ENCODE measurements around the gene SPACA9. TPM values are rescaled to one million over a fixed set of nuclear protein-coding genes. Genes with fewer than 3 reads are reported as not detected.

The SPACA9 gene
- total and polyA plus RNA-seq, 4 donors: 10.5 to 25.1 (median 16.2) TPM

DNA sequence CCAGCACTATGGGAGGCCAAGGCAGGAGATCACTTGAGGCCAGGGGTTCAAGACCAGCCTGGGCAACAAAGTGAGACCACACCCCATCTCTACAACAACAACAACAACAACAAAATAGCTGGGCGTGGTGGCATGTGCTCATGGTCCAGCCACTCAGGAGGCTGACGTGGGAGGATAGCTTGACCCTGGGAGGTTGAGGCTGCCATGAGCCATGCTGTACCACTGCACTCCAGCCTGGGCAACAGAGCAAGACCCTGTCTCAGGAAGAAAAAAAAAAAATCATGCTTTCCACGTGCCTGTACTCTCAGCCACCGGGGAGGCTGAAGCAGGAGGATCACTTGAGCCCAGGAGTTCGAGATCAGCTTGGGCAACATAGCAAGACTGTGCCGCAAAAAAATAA, 36.2 kb downstream of the SPACA9 start:
- Histone ChIP-seq H3K9ac (ENCODE audit: insufficient read depth in 1 of 2, low read length in 2 of 2) (no peak overlapping the region), H3K4me1 (ENCODE audit: control insufficient read depth in 5 of 5, insufficient read depth in 5 of 5, low read length in 5 of 5) (no peaks in the 10 kb centered on the region), H3K9me3 (ENCODE audit: control insufficient read depth in 4 of 4, insufficient read depth in 3 of 4, low read length in 3 of 4) (no peaks in the 10 kb centered on the region), H3K4me3 (no peak overlapping the region), H3K27ac (ENCODE audit: low read depth in 1 of 2, low read length in 1 of 2) (no peak overlapping the region), H3K36me3 (ENCODE audit: control insufficient read depth in 4 of 4, insufficient read depth in 4 of 4, low read length in 4 of 4) (peaks cover 30 to 55% (median 44%) of the 10 kb centered on the region in 4 donors), H3K27me3 (ENCODE audit: control insufficient read depth in 3 of 3, insufficient read depth in 3 of 3, low read length in 2 of 3) (no peaks in the 10 kb centered on the region)
- WGBS, 2 donors: 96 to 98% methylated on average over 6 of the region's 6 CpGs
- DNase-seq: no peak
- ATAC-seq (ENCODE audit: insufficient read depth, low FRiP score): no peak
- TF ChIP-seq, protein P1, sequence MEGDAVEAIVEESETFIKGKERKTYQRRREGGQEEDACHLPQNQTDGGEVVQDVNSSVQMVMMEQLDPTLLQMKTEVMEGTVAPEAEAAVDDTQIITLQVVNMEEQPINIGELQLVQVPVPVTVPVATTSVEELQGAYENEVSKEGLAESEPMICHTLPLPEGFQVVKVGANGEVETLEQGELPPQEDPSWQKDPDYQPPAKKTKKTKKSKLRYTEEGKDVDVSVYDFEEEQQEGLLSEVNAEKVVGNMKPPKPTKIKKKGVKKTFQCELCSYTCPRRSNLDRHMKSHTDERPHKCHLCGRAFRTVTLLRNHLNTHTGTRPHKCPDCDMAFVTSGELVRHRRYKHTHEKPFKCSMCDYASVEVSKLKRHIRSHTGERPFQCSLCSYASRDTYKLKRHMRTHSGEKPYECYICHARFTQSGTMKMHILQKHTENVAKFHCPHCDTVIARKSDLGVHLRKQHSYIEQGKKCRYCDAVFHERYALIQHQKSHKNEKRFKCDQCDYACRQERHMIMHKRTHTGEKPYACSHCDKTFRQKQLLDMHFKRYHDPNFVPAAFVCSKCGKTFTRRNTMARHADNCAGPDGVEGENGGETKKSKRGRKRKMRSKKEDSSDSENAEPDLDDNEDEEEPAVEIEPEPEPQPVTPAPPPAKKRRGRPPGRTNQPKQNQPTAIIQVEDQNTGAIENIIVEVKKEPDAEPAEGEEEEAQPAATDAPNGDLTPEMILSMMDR (IDR thresholded peaks at IDR 0.05; ENCODE audit: control extremely low read depth, extremely low read depth): no peak

DNA sequence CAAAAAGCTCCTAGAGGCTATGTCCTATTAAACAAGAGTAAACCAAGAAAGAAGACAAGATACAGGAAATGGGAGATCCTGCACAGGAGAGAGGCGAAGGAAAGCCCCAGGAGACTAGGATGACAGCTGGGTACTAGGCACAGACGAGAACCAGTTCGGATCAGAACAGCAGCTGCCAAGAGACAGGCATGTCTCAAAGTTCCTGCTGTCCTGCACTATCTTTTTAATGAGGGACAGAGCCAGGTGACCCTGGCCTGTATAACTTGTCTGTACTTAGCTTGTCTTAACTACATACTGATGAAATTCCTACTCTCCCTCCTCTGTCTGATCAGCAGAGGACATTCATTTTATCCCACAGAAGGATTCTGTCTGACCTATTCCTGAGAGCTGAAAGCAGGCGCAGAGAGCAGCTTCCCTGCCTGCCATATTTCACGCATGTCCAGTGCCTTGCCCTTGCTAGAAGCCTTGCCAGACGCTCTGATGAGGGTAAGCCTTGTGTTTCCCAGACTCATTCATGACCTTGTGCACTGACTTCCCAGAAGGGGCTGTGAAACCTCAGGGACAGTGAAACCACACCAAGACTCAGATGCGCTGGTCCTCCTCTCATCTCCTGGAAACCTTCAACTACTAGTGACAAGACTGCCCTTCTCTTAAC, 41.0 kb downstream of the SPACA9 start:
- Histone ChIP-seq H3K4me3 (no peak overlapping the region), H3K9ac (ENCODE audit: insufficient read depth in 1 of 2, low read length in 2 of 2) (no peak overlapping the region), H3K4me1 (ENCODE audit: control insufficient read depth in 5 of 5, insufficient read depth in 5 of 5, low read length in 5 of 5) (no peaks in the 10 kb centered on the region), H3K27me3 (ENCODE audit: control insufficient read depth in 3 of 3, insufficient read depth in 3 of 3, low read length in 2 of 3) (no peaks in the 10 kb centered on the region), H3K9me3 (ENCODE audit: control insufficient read depth in 4 of 4, insufficient read depth in 3 of 4, low read length in 3 of 4) (no peaks in the 10 kb centered on the region), H3K27ac (ENCODE audit: low read depth in 1 of 2, low read length in 1 of 2) (no peak overlapping the region), H3K36me3 (ENCODE audit: control insufficient read depth in 4 of 4, insufficient read depth in 4 of 4, low read length in 4 of 4) (peaks cover 36 to 63% (median 43%) of the 10 kb centered on the region in 4 donors)
- TF ChIP-seq, protein P1 (IDR thresholded peaks at IDR 0.05; ENCODE audit: control extremely low read depth, extremely low read depth): no peak
- WGBS, 2 donors: 93 to 97% methylated on average over 7 of the region's 7 CpGs
- ATAC-seq (ENCODE audit: insufficient read depth, low FRiP score): no peak
- no peak for DNase-seq

DNA sequence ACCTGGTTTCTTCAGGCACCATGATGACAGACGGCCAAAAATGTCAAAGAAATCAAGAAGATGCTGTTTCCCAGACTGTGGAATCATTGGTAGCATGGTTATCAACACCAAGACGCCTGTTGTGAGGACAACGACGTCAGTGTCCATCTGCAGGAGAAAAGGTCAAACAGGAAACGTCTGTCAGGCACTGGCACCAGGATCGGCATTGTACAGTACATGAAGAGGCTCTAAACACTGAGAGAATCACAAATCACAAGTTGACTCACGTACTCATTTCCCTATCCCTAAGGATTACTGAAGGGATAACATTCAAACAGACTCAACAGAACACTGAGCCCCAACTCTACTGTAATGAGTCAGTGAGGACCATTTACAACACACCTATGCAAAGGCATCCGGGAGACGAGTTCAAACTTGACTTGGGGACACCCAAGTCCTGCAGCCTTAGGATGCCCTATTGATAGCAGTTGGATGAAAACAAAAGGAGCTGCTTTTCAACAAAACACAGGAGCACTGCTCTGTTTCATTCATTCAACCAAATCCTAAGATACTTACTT, 44.7 kb downstream of the SPACA9 start:
- Histone ChIP-seq H3K9me3 (ENCODE audit: control insufficient read depth in 4 of 4, insufficient read depth in 3 of 4, low read length in 3 of 4) (no peaks in the 10 kb centered on the region), H3K4me3 (no peak overlapping the region), H3K36me3 (ENCODE audit: control insufficient read depth in 4 of 4, insufficient read depth in 4 of 4, low read length in 4 of 4) (peaks cover 37 to 54% (median 42%) of the 10 kb centered on the region in 4 donors), H3K9ac (ENCODE audit: insufficient read depth in 1 of 2, low read length in 2 of 2) (no peak overlapping the region), H3K4me1 (ENCODE audit: control insufficient read depth in 5 of 5, insufficient read depth in 5 of 5, low read length in 5 of 5) (no peaks in the 10 kb centered on the region), H3K27ac (ENCODE audit: low read depth in 1 of 2, low read length in 1 of 2) (no peak overlapping the region), H3K27me3 (ENCODE audit: control insufficient read depth in 3 of 3, insufficient read depth in 3 of 3, low read length in 2 of 3) (no peaks in the 10 kb centered on the region)
- WGBS, 2 donors: 83 to 89% methylated on average over 9 of the region's 9 CpGs
- TF ChIP-seq, protein P1 (IDR thresholded peaks at IDR 0.05; ENCODE audit: control extremely low read depth, extremely low read depth): no peak
- ATAC-seq (ENCODE audit: insufficient read depth, low FRiP score) (no peak), DNase-seq (no peak)
